Activated T-helper 1 cell treated with anti-CD3 and anti-CD28 coated beads, Interleukin-2, amount 50 U/mL, for 16 hours (primary cell): Measurements from ENCODE around the gene EHF.

Experiments used
- DNase-seq, 2 donors: peaks; one replicate each; pipeline ENCODE4 v3.0.0-alpha.2; 2020; ENCODE audit warnings: low read depth in 1 of 2, low spot score in 1 of 2

Gene EHF

GRCh38 chr11:34601609-34602008 is 19.3 kb upstream of the EHF start:
- DNase-seq = no peak

GRCh38 chr11:34602245-34602644 is 18.6 kb upstream of the EHF start:
- DNase-seq = no peak

GRCh38 chr11:34603129-34604001 is 17.5 kb upstream of the EHF start:
- DNase-seq = no peak

- DNase-seq = no peak
Measured at GRCh38 chr11:34604145-34604544, 16.7 kb upstream of the EHF start.

GRCh38 chr11:34604911-34605310 is 16.0 kb upstream of the EHF start:
- no peak for DNase-seq

GRCh38 chr11:34605481-34606325 is 15.2 kb upstream of the EHF start:
- DNase-seq = no peak

- DNase-seq = no peak
Measured at GRCh38 chr11:34606326-34607120, 14.4 kb upstream of the EHF start.

GRCh38 chr11:34609187-34609751 is 11.6 kb upstream of the EHF start:
- no peak for DNase-seq

- DNase-seq = no peak
Measured at GRCh38 chr11:34609850-34610249, 11.0 kb upstream of the EHF start.

GRCh38 chr11:34610324-34611041 is 10.4 kb upstream of the EHF start:
- DNase-seq = no peak

- DNase-seq = no peak
Measured at GRCh38 chr11:34613015-34613414, 7.9 kb upstream of the EHF start.

- DNase-seq = no peak
Measured at GRCh38 chr11:34613552-34614056, 7.3 kb upstream of the EHF start.

GRCh38 chr11:34614344-34615104 is 6.4 kb upstream of the EHF start:
- no peak for DNase-seq

GRCh38 chr11:34616086-34616485 is 4.8 kb upstream of the EHF start:
- no peak for DNase-seq

- DNase-seq = no peak
Measured at GRCh38 chr11:34616830-34617504, 3.9 kb upstream of the EHF start.

GRCh38 chr11:34618406-34618805 is 2.5 kb upstream of the EHF start:
- DNase-seq = no peak

GRCh38 chr11:34619062-34619516 is 1.8 kb upstream of the EHF start:
- no peak for DNase-seq

GRCh38 chr11:34620202-34620601 is 691 bp upstream of the EHF start:
- no peak for DNase-seq

GRCh38 chr11:34621876-34622275 is 983 bp downstream of the EHF start:
- DNase-seq = no peak
